NB4 (cell line): ENCODE data around the gene RUVBL1.

Experiments used
- CTCF ChIP-seq: IDR thresholded peaks from one replicate; pipeline ENCODE4 v1.5.1; 2012; ENCODE audit warnings: low read depth, low read length
- POLR2A ChIP-seq: IDR thresholded peaks from 2 replicates; pipeline ENCODE4 v1.6.1; 2011; ENCODE audit warnings: mild to moderate bottlenecking; ENCODE audit not compliant: insufficient read length; ENCODE audit errors: extremely low read depth

DNA sequence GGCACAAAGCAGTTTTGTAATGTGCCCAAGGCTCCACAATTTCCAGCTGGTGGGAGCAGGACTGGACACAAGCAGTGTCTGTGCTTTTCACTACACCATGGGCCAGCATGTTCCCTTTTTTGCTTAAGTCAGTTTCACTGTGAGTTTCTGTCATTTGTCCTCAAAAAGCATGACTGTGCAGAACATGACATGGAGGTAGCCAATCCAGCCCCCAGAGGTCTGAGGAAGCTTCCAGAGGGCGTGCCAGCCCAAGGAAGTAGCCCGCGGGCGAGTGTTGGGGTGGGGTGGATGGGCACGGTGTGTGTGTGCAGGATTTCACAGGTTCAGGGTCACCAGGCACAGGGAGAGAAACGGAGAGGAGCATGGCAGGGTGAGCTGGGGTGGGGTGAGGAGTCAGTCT lies 21.7 kb upstream of the RUVBL1 start:
- TF ChIP-seq POLR2A (no peak), CTCF (no peak)
